Liver (tissue), 9 donors: Measurements from ENCODE around the gene VARS1. TPM values are rescaled to one million over a fixed set of nuclear protein-coding genes. Genes with fewer than 3 reads are reported as not detected.

Experiments used
- DNase-seq: peaks from one replicate; pipeline ENCODE4 v3.0.0-alpha.2; 2017; ENCODE audit warnings: low spot score
- H3K27ac ChIP-seq, 2 donors: one replicate each; pipeline ENCODE4 v1.7.0; 2013; ENCODE audit warnings: inconsistent platforms in 2 of 2, low read length in 2 of 2, control low read depth in 1 of 2, low read depth in 1 of 2, mild to moderate bottlenecking in 1 of 2
- H3K27me3 ChIP-seq, 4 donors: one replicate each; pipeline versions ENCODE4 v1.6.1 to v1.7.0; 2013; ENCODE audit warnings: low read length in 3 of 4, inconsistent platforms in 1 of 4, mild to moderate bottlenecking in 1 of 4, moderate library complexity in 1 of 4; ENCODE audit not compliant: control insufficient read depth in 4 of 4, insufficient read depth in 4 of 4
- H3K36me3 ChIP-seq, 4 donors: one replicate each; pipeline versions ENCODE4 v1.6.1 to v1.7.0; 2013; ENCODE audit warnings: low read length in 3 of 4, mild to moderate bottlenecking in 3 of 4, low read depth in 1 of 4, moderate library complexity in 1 of 4; ENCODE audit not compliant: control insufficient read depth in 4 of 4, insufficient read depth in 3 of 4
- H3K4me1 ChIP-seq, 4 donors: one replicate each; pipeline versions ENCODE4 v1.6.1 to v1.7.0; 2013; ENCODE audit warnings: low read length in 3 of 4, mild to moderate bottlenecking in 3 of 4, moderate library complexity in 1 of 4; ENCODE audit not compliant: control insufficient read depth in 4 of 4, insufficient read depth in 4 of 4
- H3K4me3 ChIP-seq, 3 donors: one replicate each; pipeline versions ENCODE4 v1.6.1 to v1.7.0; 2013; ENCODE audit warnings: low read length in 3 of 3, control low read depth in 1 of 3, low read depth in 1 of 3, mild to moderate bottlenecking in 1 of 3
- H3K9ac ChIP-seq, 2 donors: one replicate each; pipeline ENCODE4 v1.7.0; 2013; ENCODE audit warnings: low read length in 2 of 2, mild to moderate bottlenecking in 2 of 2, moderate library complexity in 2 of 2, control low read depth in 1 of 2, low read depth in 1 of 2
- H3K9me3 ChIP-seq, 4 donors: one replicate each; pipeline versions ENCODE4 v1.6.1 to v1.7.0; 2013; ENCODE audit warnings: low read length in 3 of 4; ENCODE audit not compliant: control insufficient read depth in 4 of 4
- ATF3 ChIP-seq: IDR thresholded peaks from 2 replicates; pipeline ENCODE4 v1.6.1; 2016; ENCODE audit warnings: antibody characterized with exemption
- CTCF ChIP-seq: fragments of 150-350 bp; IDR thresholded peaks from 2 replicates; pipeline ENCODE4 v1.5.1; 2017; ENCODE audit warnings: improper control_type of control experiment, low read depth, low read length; ENCODE audit not compliant: missing input control
- EGR1 ChIP-seq, 2 donors: IDR thresholded peaks; 2 replicates each; pipeline ENCODE4 v1.6.1; 2016 to 2018; ENCODE audit warnings: antibody characterized with exemption in 2 of 2, low read depth in 2 of 2
- FOXA1 ChIP-seq: IDR thresholded peaks from 2 replicates; pipeline ENCODE4 v1.6.1; 2016; ENCODE audit warnings: antibody characterized with exemption
- FOXA2 ChIP-seq: IDR thresholded peaks from 2 replicates; pipeline ENCODE4 v1.6.1; 2016; ENCODE audit warnings: antibody characterized with exemption
- GABPA ChIP-seq, 2 donors: IDR thresholded peaks in 1 of 2; conservative IDR thresholded peaks in 1 of 2; 2 replicates each; pipeline ENCODE4 v1.6.1; 2016; ENCODE audit warnings: antibody characterized with exemption in 2 of 2, mild to moderate bottlenecking in 1 of 2, moderate library complexity in 1 of 2
- HNF4G ChIP-seq: IDR thresholded peaks from 2 replicates; pipeline ENCODE4 v1.6.1; 2016; ENCODE audit warnings: antibody characterized with exemption
- JUND ChIP-seq, 2 donors: IDR thresholded peaks; 2 replicates each; pipeline ENCODE4 v1.6.1; 2016; ENCODE audit warnings: antibody characterized with exemption in 2 of 2
- MAX ChIP-seq: IDR thresholded peaks from 2 replicates; pipeline ENCODE4 v1.6.1; 2016; ENCODE audit warnings: antibody characterized with exemption
- REST ChIP-seq: IDR thresholded peaks from 2 replicates; pipeline ENCODE4 v1.6.1; 2016; ENCODE audit warnings: antibody characterized with exemption, mild to moderate bottlenecking
- RXRA ChIP-seq, 2 donors: IDR thresholded peaks; 2 replicates each; pipeline ENCODE4 v1.6.1; 2017 to 2018; ENCODE audit warnings: antibody characterized with exemption in 2 of 2, mild to moderate bottlenecking in 1 of 2
- YY1 ChIP-seq: IDR thresholded peaks from 2 replicates; pipeline ENCODE4 v1.6.1; 2016; ENCODE audit warnings: antibody characterized with exemption, mild to moderate bottlenecking
- WGBS: extraction: QIAGEN DNeasy Blood & Tissue Kit; methylation state at CpG from one replicate; pipeline ENCODE4 v1.1.7; 2013; 5-methylcytosine and 5-hydroxymethylcytosine counted together
- polyA plus RNA-seq, 2 donors: library from polyadenylated mRNA; stranded (reverse) in 1 of 2; unstranded in 1 of 2; fragments of 200-250 nt in 1 of 2; fragments of >200 nt in 1 of 2; fragmentation: Nextera tagmentation in 1 of 2; extraction: Ambion mirVana in 1 of 2; gene quantifications; one replicate each; pipeline versions ENCODE4 v1.2.1 to v1.2.3, GENCODE V29; 2013 to 2015
- total RNA-seq, 2 donors: library from RNA; depleted of rRNA; stranded (reverse); fragments of >200 nt; gene quantifications; one replicate each; pipeline ENCODE4 v1.2.3, GENCODE V29; 2014
- TF ChIP-seq, protein P1 (sequence below): IDR thresholded peaks from 2 replicates; pipeline ENCODE4 v1.6.1; 2016; ENCODE audit warnings: antibody characterized with exemption
- donor health status: healthy.
- donor health status: healthy.
- donor health status: healthy.
- donor health status: healthy.
- donor health status: healthy.

The VARS1 gene
- total and polyA plus RNA-seq, 4 donors = 17.9 to 44.7 (median 32.4) TPM

DNA sequence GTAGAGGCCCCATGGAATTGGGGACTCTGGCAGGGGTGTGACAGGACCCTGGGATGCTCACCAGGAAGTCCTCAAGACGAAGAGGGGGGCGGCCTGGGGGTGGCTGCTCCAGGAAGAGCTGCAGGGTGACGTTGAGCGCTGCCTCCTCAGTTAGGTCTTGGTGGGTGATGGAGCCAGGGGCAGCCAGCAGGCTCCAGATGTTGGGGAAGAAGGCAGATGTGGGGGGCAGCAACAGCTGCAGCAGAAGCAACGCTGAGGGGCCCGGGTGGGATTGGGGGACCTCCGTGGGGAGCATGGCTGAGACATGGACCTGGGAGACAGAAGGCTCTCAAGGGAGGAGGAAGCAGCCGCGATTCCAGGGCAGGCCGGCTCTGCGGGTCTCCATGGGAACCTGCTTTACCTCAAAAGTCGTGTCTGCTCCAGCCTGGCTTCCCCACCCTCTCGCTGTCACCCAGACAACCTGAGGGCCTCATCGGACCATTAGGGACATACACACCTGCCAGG, 19.0 kb downstream of the VARS1 start:
- Histone ChIP-seq H3K4me3 (no peak overlapping the region), H3K9me3 (no peaks in the 10 kb centered on the region), H3K27me3 (no peaks in the 10 kb centered on the region), H3K4me1 (peaks cover 9 to 46% (median 31%) of the 10 kb centered on the region in 4 donors), H3K27ac (peak overlapping the region; percentile 67 to 71), H3K36me3 (peaks cover 0 to 20% (median 5%) of the 10 kb centered on the region in 4 donors), H3K9ac (peak overlapping the region; percentile 51 to 57)
- TF ChIP-seq FOXA2 (no peak), EGR1 (IDR thresholded peaks at IDR 0.05; ENCODE audit: low read depth in 2 of 2) (no peak), CTCF (no peak), HNF4G (no peak), MAX (no peak), JUND (IDR thresholded peaks at IDR 0.05) (no peak), YY1 (no peak), REST (no peak), FOXA1 (no peak), GABPA (IDR thresholded peaks at IDR 0.05 in 1 of 2, conservative IDR thresholded peaks at IDR 0.05 in 1 of 2) (no peak), ATF3 (no peak), RXRA (IDR thresholded peaks at IDR 0.05) (no peak)
- TF ChIP-seq, protein P1, sequence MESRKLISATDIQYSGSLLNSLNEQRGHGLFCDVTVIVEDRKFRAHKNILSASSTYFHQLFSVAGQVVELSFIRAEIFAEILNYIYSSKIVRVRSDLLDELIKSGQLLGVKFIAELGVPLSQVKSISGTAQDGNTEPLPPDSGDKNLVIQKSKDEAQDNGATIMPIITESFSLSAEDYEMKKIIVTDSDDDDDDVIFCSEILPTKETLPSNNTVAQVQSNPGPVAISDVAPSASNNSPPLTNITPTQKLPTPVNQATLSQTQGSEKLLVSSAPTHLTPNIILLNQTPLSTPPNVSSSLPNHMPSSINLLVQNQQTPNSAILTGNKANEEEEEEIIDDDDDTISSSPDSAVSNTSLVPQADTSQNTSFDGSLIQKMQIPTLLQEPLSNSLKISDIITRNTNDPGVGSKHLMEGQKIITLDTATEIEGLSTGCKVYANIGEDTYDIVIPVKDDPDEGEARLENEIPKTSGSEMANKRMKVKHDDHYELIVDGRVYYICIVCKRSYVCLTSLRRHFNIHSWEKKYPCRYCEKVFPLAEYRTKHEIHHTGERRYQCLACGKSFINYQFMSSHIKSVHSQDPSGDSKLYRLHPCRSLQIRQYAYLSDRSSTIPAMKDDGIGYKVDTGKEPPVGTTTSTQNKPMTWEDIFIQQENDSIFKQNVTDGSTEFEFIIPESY = no peak
- no peak for DNase-seq
- WGBS = 43% methylated on average over 14 of the region's 14 CpGs
